ENCODE results near the gene ASCC1. TPM values are rescaled to one million over a fixed set of nuclear protein-coding genes. Genes with fewer than 3 reads are reported as not detected.

ASCC1 gene
- total RNA-seq, 4 donors from 2014 or later: 26.8 to 37.7 (median 34.9) TPM

DNA sequence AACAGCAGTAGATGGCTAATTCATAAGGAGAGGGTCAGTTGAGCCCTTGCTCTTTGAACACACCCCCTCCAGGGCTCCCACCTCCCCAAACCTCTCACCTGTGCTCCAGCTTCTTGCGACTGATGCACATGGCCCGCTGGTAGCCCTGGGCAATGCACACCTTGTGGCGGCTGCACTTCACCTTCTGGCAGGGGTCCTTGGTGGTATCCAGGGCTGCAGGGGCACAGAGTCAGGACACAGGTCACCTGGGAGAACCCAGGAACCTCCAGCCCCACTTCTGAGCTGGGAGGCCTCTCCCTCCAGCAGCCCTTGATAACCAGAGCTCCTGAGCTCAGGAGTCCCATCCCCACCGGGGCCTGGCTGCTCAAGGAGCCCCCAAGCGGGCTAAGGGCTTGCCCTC is 144.0 kb downstream of the ASCC1 start:
- TF ChIP-seq, protein P1, sequence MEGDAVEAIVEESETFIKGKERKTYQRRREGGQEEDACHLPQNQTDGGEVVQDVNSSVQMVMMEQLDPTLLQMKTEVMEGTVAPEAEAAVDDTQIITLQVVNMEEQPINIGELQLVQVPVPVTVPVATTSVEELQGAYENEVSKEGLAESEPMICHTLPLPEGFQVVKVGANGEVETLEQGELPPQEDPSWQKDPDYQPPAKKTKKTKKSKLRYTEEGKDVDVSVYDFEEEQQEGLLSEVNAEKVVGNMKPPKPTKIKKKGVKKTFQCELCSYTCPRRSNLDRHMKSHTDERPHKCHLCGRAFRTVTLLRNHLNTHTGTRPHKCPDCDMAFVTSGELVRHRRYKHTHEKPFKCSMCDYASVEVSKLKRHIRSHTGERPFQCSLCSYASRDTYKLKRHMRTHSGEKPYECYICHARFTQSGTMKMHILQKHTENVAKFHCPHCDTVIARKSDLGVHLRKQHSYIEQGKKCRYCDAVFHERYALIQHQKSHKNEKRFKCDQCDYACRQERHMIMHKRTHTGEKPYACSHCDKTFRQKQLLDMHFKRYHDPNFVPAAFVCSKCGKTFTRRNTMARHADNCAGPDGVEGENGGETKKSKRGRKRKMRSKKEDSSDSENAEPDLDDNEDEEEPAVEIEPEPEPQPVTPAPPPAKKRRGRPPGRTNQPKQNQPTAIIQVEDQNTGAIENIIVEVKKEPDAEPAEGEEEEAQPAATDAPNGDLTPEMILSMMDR (IDR thresholded peaks at IDR 0.05; ENCODE audit: low read depth): no peak

DNA sequence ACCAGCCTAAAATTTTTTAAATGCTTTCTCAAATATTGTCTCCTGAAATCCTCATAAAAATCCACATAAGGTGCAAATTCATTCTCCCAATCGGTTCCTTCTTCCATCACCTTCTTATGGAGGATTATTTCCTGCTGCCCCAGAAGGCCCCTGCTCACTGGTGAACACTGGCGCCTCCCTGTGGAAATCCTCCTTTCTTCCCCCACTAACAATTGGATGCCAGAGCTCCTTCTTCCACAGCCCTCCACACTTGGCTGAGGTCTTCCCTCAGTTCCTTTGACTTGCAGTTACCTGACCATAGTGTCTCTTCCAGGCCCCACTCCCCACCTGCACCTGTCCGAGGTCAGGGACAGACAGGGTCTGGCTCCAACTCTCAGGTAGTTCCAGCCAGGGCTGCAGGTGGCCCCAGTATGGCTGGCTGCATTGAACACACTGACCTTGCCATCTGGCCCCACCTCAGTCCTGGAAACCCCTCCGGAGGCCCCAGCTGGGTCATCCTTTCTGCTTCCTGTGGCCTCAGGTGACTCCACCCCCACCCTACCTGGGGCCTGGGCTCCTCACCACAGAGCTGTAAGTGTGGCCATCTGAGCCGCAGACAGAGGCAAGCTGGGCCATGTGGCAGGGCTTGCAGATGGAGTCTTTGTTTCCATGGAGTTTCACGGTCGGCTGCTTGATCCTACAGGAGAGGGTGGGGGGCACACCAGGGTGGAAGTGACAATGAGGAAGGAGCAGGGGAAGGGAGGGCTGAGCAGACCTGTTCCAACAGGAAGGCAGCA is 146.1 kb downstream of the ASCC1 start:
- TF ChIP-seq, protein P1 (IDR thresholded peaks at IDR 0.05; ENCODE audit: low read depth): no peak

DNA sequence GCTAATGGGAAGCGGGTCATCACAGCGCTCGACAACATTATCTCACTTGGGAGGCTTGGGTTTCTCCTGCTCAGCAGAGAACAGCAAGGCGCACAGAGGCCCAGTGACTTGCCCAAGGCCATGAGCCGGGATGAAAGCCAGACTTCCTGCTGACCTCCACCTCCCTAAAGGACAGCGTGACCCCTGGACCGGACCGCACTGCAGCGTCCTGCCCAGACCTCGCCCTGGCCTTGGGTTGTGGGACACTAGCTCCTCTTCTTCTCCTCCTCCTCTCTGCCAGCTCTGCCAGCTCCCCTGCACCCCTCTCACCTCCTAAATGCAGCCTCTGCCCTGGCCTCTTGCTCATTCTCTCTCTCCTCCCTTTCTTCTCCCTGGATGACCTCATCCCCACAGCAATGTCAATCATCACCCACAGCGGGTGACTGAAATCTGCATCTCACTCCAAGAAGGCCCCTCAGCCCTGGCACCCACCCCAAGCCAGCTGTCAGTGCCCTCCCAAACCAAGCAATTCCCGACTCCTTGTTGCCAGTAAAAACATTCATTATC is 147.1 kb downstream of the ASCC1 start:
- TF ChIP-seq, protein P1 (IDR thresholded peaks at IDR 0.05; ENCODE audit: low read depth): no peak

DNA sequence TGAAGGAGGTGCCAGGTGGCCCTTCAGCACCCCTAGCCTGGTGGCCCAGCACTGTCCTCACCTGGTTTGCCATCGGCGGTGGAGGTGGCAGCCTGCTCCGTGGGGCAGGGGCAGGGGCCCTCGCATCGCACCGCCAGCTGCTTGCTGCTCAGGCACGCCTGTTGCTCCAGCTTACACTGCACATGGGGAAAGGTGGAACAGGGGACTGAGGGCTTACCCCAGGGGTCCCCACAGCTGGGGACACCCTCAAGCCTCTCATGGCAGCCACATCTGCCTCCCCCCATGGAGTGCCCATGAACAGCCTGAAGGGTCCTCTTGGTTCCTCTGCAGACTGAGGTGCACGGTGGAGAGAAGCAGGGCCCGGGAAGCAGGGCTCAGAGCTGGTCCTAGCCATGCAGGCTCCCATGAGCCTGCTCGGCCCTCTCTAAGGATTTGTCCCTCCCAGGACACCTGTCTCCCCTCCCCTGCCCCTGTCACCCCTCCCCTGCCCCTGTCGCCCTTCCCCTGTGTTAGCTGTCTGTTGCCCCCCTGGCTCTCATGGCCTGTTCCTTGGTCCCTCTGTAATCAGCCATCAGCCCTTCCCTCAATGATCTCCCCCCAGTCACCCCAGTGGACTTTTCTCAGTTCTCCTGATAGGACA is 147.8 kb downstream of the ASCC1 start:
- TF ChIP-seq, protein P1 (IDR thresholded peaks at IDR 0.05; ENCODE audit: low read depth): no peak

DNA sequence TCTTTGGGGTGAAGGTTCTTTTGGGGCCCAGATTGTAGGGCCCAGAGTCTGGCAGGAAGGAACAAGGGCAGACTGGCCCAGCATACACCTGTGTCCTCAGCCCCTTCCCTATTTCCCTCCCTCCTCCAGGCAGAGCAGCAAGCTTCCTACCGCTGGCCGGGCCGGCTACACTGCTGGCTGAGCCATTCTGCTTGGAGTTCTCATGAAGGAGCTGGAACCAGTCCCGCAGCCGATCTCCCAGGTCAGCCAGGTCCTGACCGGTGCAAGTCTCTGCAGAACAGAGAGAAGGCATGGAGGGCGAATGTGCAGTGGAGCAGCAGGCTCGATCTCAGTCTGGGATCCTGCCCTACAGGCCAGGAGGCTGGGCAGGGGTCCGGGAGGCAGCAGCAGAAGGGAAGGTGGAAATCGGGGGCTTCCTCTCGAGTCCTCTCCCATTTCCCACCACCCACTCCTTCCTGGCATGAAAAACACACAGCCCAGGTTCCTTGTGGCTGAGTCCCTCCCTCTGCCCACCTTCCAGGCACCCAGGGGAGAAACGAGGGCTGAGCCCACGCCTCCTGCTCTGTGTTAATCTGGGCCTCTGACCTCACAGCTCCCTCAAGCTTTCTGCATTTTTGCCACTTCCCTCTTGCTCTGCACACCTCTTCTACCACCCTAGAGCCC is 148.5 kb downstream of the ASCC1 start:
- TF ChIP-seq, protein P1 (IDR thresholded peaks at IDR 0.05; ENCODE audit: low read depth): no peak

DNA sequence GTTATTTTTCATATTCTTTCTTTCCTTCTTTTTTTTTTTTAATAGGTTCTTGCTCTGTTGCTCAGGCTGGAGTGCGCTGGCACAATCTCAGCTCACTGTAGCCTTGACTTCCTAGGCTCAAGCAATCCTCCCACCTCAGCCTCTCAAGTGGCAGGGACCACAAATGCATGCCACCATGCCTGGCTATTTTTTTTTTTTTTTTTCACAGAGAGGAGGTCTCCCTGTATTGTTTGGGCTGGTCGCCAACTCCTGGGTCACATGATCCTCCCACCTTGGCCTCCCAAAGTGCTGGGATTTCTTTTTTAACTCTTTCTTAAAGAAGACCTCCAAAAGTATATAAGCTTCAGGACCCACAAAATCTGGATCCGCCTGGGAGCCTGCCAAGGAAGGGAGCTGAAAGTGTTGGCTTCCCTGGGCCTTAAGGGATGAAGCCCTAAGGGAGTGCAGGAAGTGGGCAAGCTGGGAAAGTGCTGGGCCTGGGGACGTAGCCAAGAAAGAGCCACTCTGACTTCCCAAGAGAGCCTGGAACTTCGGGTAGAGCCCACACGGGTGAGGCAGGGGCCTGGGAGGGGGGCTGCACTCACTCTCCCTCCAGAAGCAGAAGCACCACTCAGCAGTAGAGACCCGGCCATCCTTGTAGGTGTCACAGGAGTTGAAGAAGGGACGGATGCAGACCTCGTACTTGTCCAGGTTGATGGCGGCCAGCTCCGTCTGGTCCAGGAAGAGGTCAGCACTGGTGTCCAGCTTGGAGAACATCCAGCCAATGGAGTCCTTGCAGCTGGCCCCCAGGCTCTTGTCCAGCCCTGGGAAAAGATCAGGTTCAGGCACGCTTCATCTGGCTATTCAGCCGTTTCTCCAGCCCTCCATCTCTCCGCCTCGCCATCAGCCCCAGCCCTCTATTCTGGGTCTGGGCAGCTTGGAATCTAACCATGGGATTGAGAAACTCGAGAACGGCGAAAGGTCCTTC is 149.5 kb downstream of the ASCC1 start:
- TF ChIP-seq, protein P1 (IDR thresholded peaks at IDR 0.05; ENCODE audit: low read depth): no peak

Data from subcutaneous adipose tissue (tissue), 4 donors.